ENCODE measurements around the gene TDRD7.

DNA sequence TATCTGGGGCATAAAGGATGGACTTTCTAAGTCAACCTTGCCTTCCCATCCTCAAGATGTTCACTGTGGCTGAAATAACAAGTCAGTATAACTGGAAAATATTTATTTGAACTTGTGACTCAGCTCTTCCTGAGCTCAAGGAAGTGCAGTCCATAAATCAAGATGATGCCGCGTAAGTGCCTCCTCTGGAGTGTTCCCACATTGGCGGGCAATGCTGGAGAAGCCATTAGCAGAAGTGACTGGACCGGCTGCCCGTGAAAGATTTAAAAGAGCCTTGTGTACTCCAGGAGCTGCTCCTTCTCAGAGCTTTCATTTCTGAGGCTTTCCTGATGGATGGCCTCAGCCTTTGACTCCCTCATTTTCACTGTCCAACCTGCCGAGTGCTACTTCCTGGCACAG is 107.0 kb downstream of the TDRD7 start:
- TF ChIP-seq, protein P1, sequence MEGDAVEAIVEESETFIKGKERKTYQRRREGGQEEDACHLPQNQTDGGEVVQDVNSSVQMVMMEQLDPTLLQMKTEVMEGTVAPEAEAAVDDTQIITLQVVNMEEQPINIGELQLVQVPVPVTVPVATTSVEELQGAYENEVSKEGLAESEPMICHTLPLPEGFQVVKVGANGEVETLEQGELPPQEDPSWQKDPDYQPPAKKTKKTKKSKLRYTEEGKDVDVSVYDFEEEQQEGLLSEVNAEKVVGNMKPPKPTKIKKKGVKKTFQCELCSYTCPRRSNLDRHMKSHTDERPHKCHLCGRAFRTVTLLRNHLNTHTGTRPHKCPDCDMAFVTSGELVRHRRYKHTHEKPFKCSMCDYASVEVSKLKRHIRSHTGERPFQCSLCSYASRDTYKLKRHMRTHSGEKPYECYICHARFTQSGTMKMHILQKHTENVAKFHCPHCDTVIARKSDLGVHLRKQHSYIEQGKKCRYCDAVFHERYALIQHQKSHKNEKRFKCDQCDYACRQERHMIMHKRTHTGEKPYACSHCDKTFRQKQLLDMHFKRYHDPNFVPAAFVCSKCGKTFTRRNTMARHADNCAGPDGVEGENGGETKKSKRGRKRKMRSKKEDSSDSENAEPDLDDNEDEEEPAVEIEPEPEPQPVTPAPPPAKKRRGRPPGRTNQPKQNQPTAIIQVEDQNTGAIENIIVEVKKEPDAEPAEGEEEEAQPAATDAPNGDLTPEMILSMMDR (conservative IDR thresholded peaks at IDR 0.05 in 1 of 2, IDR thresholded peaks at IDR 0.05 in 1 of 2; ENCODE audit: extremely low read depth in 1 of 2, insufficient read depth in 1 of 2, low read depth in 1 of 2, low read length in 2 of 2) = no peak
- no peak for TF ChIP-seq EZH2 (IDR thresholded peaks at IDR 0.05; ENCODE audit: borderline replicate concordance, low read length)

All from mammary epithelial cell (primary cell).